Stomach (tissue), 9 donors: ENCODE results near the gene POLD2. TPM values are rescaled to one million over a fixed set of nuclear protein-coding genes. Genes with fewer than 3 reads are reported as not detected.
A peak's percentile ranks its signal among the peaks of the same experiment; 100 is the strongest.

ENCODE experiments used
- DNase-seq, 2 donors: peaks; one replicate each; pipeline versions ENCODE4 v3.0.0 to v3.0.0-alpha.2; 2013 to 2019
- H3K27ac ChIP-seq, 5 donors: fragments of 200-600 bp in 4 of 5; sonication (generic) in 4 of 5; one replicate each; pipeline ENCODE4 v1.5.1; 2013 to 2019; ENCODE audit warnings: mild to moderate bottlenecking in 1 of 5, moderate library complexity in 1 of 5
- H3K27me3 ChIP-seq, 3 donors: fragments of 200-600 bp; sonication (generic); one replicate each; pipeline ENCODE4 v1.5.1; 2017 to 2019; ENCODE audit warnings: mixed run types in 1 of 3
- H3K36me3 ChIP-seq, 4 donors: fragments of 200-600 bp; sonication (generic); 1 replicate in 3 of 4; 2 replicates in 1 of 4; pipeline ENCODE4 v1.5.1; 2016 to 2019
- H3K4me1 ChIP-seq, 4 donors: fragments of 200-600 bp; sonication (generic); one replicate each; pipeline ENCODE4 v1.5.1; 2016 to 2019
- H3K4me3 ChIP-seq, 4 donors: fragments of 200-600 bp; sonication (generic) in 3 of 4; one replicate each; pipeline ENCODE4 v1.5.1; 2016 to 2019; ENCODE audit warnings: mild to moderate bottlenecking in 1 of 4
- H3K9me3 ChIP-seq, 4 donors: fragments of 200-600 bp; sonication (generic); one replicate each; pipeline ENCODE4 v1.5.1; 2016 to 2019
- CTCF ChIP-seq, 7 experiments: fragments of 450-650 bp in 4 of 7; fragments of 200-600 bp in 3 of 7; sonication (generic) in 3 of 7; IDR thresholded peaks; one replicate each; pipeline ENCODE4 v1.5.1; 2016 to 2019; ENCODE audit warnings: antibody characterized with exemption in 7 of 7, control low read depth in 2 of 7, mild to moderate bottlenecking in 1 of 7
- EP300 ChIP-seq: sonication (generic); formaldehyde crosslinking; IDR thresholded peaks from one replicate; pipeline ENCODE4 v1.6.1; 2017; ENCODE audit warnings: antibody characterized with exemption
- POLR2A ChIP-seq, 4 donors: fragments of 450-650 bp; IDR thresholded peaks; one replicate each; pipeline ENCODE4 v1.6.1; 2016; ENCODE audit warnings: antibody characterized with exemption in 4 of 4, control low read depth in 2 of 4, mild to moderate bottlenecking in 1 of 4, moderate library complexity in 1 of 4
- POLR2AphosphoS5 ChIP-seq, 3 donors: sonication (generic); formaldehyde crosslinking; IDR thresholded peaks; one replicate each; pipeline ENCODE4 v1.6.1; 2016; ENCODE audit warnings: antibody characterized with exemption in 3 of 3
- WGBS, 5 donors: extraction: QIAGEN DNeasy Blood & Tissue Kit in 3 of 5; methylation state at CpG; one replicate each; pipeline versions ENCODE4 v1.1.5 to v1.1.7; 2013 to 2018; 5-methylcytosine and 5-hydroxymethylcytosine counted together
- intact Hi-C: fragments of 100-400 bp; cut with DNase I; formaldehyde crosslinking; loops from one replicate; pipeline ENCODE4 v1.15.1; 2023; ENCODE audit warnings: low total_unique reads
- polyA plus RNA-seq, 3 donors: library from polyadenylated mRNA; stranded (reverse); fragments of 200-250 nt; gene quantifications; one replicate each; pipeline ENCODE4 v1.2.3, GENCODE V29; 2013
- total RNA-seq, 5 donors: library from RNA; depleted of rRNA; stranded (reverse); fragments of >200 nt; gene quantifications; one replicate each; pipeline versions ENCODE4 v1.1.0 to v1.2.3, GENCODE V29; 2014 to 2016
- donor health status: healthy with polysubstance abuse.
- donor health status: Bipolar disorder and iron deficiency.
- donor health status: healthy.

POLD2 gene
- total and polyA plus RNA-seq, 8 donors: 19.8 to 91.2 (median 62.3) TPM

- Histone ChIP-seq H3K4me1 (peaks cover 7 to 45% (median 30%) of the 10 kb centered on the region in 4 donors), H3K4me3 (no peak overlapping the region), H3K27ac (peak overlapping the region in 1 of 5 donors; percentile 27), H3K36me3 (peaks cover 2% of the 10 kb centered on the region in 4 donors), H3K9me3 (no peaks in the 10 kb centered on the region), H3K27me3 (no peaks in the 10 kb centered on the region)
- TF ChIP-seq EP300: no peak
- no peak for TF ChIP-seq POLR2A (IDR thresholded peaks at IDR 0.05)
- no peak for TF ChIP-seq POLR2AphosphoS5 (IDR thresholded peaks at IDR 0.05)
- TF ChIP-seq CTCF (IDR thresholded peaks at IDR 0.05): no peak
- no peak for DNase-seq
- intact Hi-C loops: no loop called here
- WGBS, 5 donors: 73 to 78% (median 75%) methylated on average over 3 of the region's 3 CpGs
These were observed 37.8 kb downstream of the POLD2 start for GRCh38 chr7:44085546-44085945.

- no peaks in the 10 kb centered on the region for H3K27me3 ChIP-seq
- peaks cover 7 to 45% (median 34%) of the 10 kb centered on the region in 4 donors for H3K4me1 ChIP-seq
- no peaks in the 10 kb centered on the region for H3K9me3 ChIP-seq
- H3K36me3 ChIP-seq: peaks cover 10 to 11% (median 10%) of the 10 kb centered on the region in 4 donors
- intact Hi-C loops: no loop called here
- WGBS, 5 donors: 69 to 88% (median 80%) methylated on average over 4 of the region's 4 CpGs
- TF ChIP-seq EP300 (no peak), POLR2A (IDR thresholded peaks at IDR 0.05) (no peak), CTCF (IDR thresholded peaks at IDR 0.05) (no peak), POLR2AphosphoS5 (IDR thresholded peaks at IDR 0.05) (no peak)
- no peak overlapping the region for H3K4me3 ChIP-seq
- H3K27ac ChIP-seq: peak overlapping the region in 2 of 5 donors; percentile 27 to 95
- no peak for DNase-seq
These were observed 38.6 kb downstream of the POLD2 start for GRCh38 chr7:44084701-44085100.

GRCh38 chr7:44083796-44084195, 39.6 kb downstream of the POLD2 start:
- Histone ChIP-seq H3K27me3 (no peaks in the 10 kb centered on the region), H3K4me1 (peaks cover 7 to 53% (median 39%) of the 10 kb centered on the region in 4 donors), H3K27ac (peak overlapping the region in 3 of 5 donors; percentile 38 to 95 (median 94)), H3K9me3 (no peaks in the 10 kb centered on the region), H3K4me3 (no peak overlapping the region), H3K36me3 (peaks cover 18 to 20% (median 19%) of the 10 kb centered on the region in 4 donors)
- no peak for DNase-seq
- 85 to 96% (median 92%) methylated on average over 3 of the region's 3 CpGs for WGBS, 5 donors
- no peak for TF ChIP-seq EP300
- no peak for TF ChIP-seq CTCF (IDR thresholded peaks at IDR 0.05)
- no peak for TF ChIP-seq POLR2A (IDR thresholded peaks at IDR 0.05)
- no peak for TF ChIP-seq POLR2AphosphoS5 (IDR thresholded peaks at IDR 0.05)
- intact Hi-C loops: no loop called here

GRCh38 chr7:44082541-44083207, 40.7 kb downstream of the POLD2 start:
- H3K9me3 ChIP-seq: no peaks in the 10 kb centered on the region
- intact Hi-C loops: no loop called here
- DNase-seq: peak; percentile 99
- H3K36me3 ChIP-seq: peaks cover 29 to 31% (median 31%) of the 10 kb centered on the region in 4 donors
- H3K27me3 ChIP-seq: no peaks in the 10 kb centered on the region
- WGBS, 5 donors: 0% methylated on average over 21 to 54 of the region's 54 CpGs
- TF ChIP-seq POLR2AphosphoS5 (IDR thresholded peaks at IDR 0.05) (peak in 2 of 3 donors; percentile 75 to 78), POLR2A (IDR thresholded peaks at IDR 0.05) (no peak)
- peaks cover 7 to 53% (median 37%) of the 10 kb centered on the region in 4 donors for H3K4me1 ChIP-seq
- H3K27ac ChIP-seq: peak overlapping the region; percentile 89 to 97 (median 94)
- peak overlapping the region; percentile 63 to 76 (median 70) for H3K4me3 ChIP-seq

- H3K4me1 ChIP-seq: peaks cover 7 to 59% (median 47%) of the 10 kb centered on the region in 4 donors
- peak overlapping the region; percentile 69 to 97 (median 94) for H3K27ac ChIP-seq
- DNase-seq: no peak
- peaks cover 39 to 45% (median 44%) of the 10 kb centered on the region in 4 donors for H3K36me3 ChIP-seq
- no peaks in the 10 kb centered on the region for H3K27me3 ChIP-seq
- TF ChIP-seq POLR2A (IDR thresholded peaks at IDR 0.05) (no peak), POLR2AphosphoS5 (IDR thresholded peaks at IDR 0.05) (no peak), CTCF (IDR thresholded peaks at IDR 0.05) (no peak), EP300 (no peak)
- H3K4me3 ChIP-seq: peak overlapping the region; percentile 63 to 76 (median 70)
- intact Hi-C loops: no loop called here
- no peaks in the 10 kb centered on the region for H3K9me3 ChIP-seq
- 16 to 40% (median 28%) methylated on average over 9 of the region's 9 CpGs for WGBS, 5 donors
These were observed 42.0 kb downstream of the POLD2 start for GRCh38 chr7:44081266-44081748.
